ENCODE measurements around the gene NUP58.

NUP58 gene

GRCh38 chr13:25371158-25371874 lies 69.9 kb downstream of the NUP58 start:
- H2AFZ ChIP-seq (ENCODE audit: low read length): no peak overlapping the region
- no peaks in the 10 kb centered on the region for H3K79me2 ChIP-seq (ENCODE audit: insufficient read depth, low read length)
- H3K4me3 ChIP-seq (ENCODE audit: low read depth, low read length, poor library complexity, severe bottlenecking): no peak overlapping the region
- no peaks in the 10 kb centered on the region for H3F3A ChIP-seq (ENCODE audit: insufficient read depth, low read length)
- no peak overlapping the region for H3K4me2 ChIP-seq (ENCODE audit: low read length)
- H3K27ac ChIP-seq (ENCODE audit: low read depth, low read length, poor library complexity, severe bottlenecking): no peak overlapping the region
- H3K4me1 ChIP-seq (ENCODE audit: insufficient read depth, low read length, severe bottlenecking): no peaks in the 10 kb centered on the region
- no peaks in the 10 kb centered on the region for H3K9me2 ChIP-seq (ENCODE audit: low read depth, low read length)
- no peaks in the 10 kb centered on the region for H3K36me3 ChIP-seq (ENCODE audit: insufficient read depth, low read length)
- no peaks in the 10 kb centered on the region for H3K9me3 ChIP-seq (ENCODE audit: low read length)
- no peak overlapping the region for H3K9ac ChIP-seq (ENCODE audit: low read length)
- no peaks in the 10 kb centered on the region for H3K27me3 ChIP-seq (ENCODE audit: insufficient read depth, low read length)
- H4K20me1 ChIP-seq (ENCODE audit: insufficient read depth, low read length): no peaks in the 10 kb centered on the region
- TF ChIP-seq EZH2 (IDR thresholded peaks at IDR 0.05; ENCODE audit: borderline replicate concordance, low read length): no peak
- TF ChIP-seq CTCF (IDR thresholded peaks at IDR 0.05; ENCODE audit: low read length): no peak

DNA sequence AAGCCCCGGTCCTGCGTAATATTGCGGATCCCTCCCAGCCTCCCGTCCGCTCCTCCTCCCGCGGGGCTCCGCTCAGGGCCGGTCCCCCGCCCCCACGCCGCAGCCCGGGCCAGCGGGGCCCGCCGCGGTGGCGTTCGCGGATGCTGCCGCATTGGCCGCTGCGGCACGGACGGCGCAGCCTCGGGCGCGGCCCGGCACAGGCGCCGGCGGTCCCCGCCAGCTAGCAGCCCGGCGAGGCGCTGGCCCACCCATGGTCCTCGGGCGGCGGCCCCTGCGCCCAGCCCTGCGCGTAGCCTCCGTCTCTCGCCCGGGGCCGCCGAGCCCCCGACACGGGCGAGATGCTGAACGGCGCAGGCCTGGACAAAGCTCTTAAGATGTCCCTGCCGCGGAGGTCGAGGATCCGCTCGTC lies 70.5 kb downstream of the NUP58 start, which contains the start of gene ATP8A2:
Gene ATP8A2 (plus strand): TSS at position 100 of the 409 bp plus-strand sequence. CDS start 239 bp downstream, at position 339.
- H3K79me2 ChIP-seq (ENCODE audit: insufficient read depth, low read length): no peaks in the 10 kb centered on the region
- H3K9me3 ChIP-seq (ENCODE audit: low read length): no peaks in the 10 kb centered on the region
- H3K4me2 ChIP-seq (ENCODE audit: low read length): no peak within 1 kb of the TSS
- no peaks in the 10 kb centered on the region for H4K20me1 ChIP-seq (ENCODE audit: insufficient read depth, low read length)
- H3K9me2 ChIP-seq (ENCODE audit: low read depth, low read length): no peaks in the 10 kb centered on the region
- H3K9ac ChIP-seq (ENCODE audit: low read length): no peak within 1 kb of the TSS
- TF ChIP-seq EZH2 (IDR thresholded peaks at IDR 0.05; ENCODE audit: borderline replicate concordance, low read length): no peak
- no peak for TF ChIP-seq CTCF (IDR thresholded peaks at IDR 0.05; ENCODE audit: low read length)
- no peak within 1 kb of the TSS for H2AFZ ChIP-seq (ENCODE audit: low read length)
- H3F3A ChIP-seq (ENCODE audit: insufficient read depth, low read length): no peaks in the 10 kb centered on the region
- H3K4me3 ChIP-seq (ENCODE audit: low read depth, low read length, poor library complexity, severe bottlenecking): no peak within 1 kb of the TSS
- H3K27ac ChIP-seq (ENCODE audit: low read depth, low read length, poor library complexity, severe bottlenecking): no peak within 1 kb of the TSS
- H3K4me1 ChIP-seq (ENCODE audit: insufficient read depth, low read length, severe bottlenecking): no peaks in the 10 kb centered on the region
- H3K27me3 ChIP-seq (ENCODE audit: insufficient read depth, low read length): no peaks in the 10 kb centered on the region
- H3K36me3 ChIP-seq (ENCODE audit: insufficient read depth, low read length): no peaks in the 10 kb centered on the region

DNA sequence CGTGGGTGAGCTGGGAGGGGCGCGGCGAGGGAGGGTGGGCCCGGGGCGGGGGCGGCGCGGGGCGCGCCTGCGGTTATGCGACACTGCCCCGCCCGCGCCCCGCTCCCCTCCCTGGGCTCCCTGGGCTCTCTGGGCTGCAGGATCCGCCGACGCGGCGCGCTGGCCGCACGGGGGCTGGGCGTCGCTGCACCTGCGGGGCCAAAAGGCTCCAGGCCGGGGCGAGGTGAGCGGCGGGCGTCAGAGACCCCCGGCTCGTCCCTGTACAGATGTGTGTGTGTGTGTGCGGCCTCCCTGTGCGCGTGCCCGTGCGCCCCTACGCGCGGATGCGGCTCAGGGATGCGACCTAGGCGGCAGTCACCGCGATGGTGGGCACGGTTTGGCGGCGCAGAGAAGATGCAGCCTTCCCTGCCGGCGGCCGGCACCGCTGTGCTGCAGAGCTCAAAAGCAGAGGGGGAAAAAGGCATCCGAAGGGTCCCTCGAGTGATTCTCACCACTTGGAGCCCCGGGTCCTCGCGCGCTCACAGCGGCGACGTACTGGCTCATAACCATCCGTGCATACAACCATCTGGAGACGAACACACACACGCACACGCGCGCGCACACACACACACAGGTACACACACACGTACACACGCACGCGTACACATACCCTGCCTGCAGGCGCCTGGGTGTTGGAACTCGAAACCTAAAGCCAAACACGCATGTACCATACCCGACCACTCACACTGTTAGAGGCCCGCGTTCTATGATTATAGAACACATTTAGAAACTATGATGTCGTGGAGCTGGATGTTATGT lies 71.1 kb downstream of the NUP58 start:
- Histone ChIP-seq H3K9ac (ENCODE audit: low read length) (no peak overlapping the region), H3K4me3 (ENCODE audit: low read depth, low read length, poor library complexity, severe bottlenecking) (no peak overlapping the region), H3F3A (ENCODE audit: insufficient read depth, low read length) (no peaks in the 10 kb centered on the region), H3K27ac (ENCODE audit: low read depth, low read length, poor library complexity, severe bottlenecking) (no peak overlapping the region), H3K36me3 (ENCODE audit: insufficient read depth, low read length) (no peaks in the 10 kb centered on the region), H3K4me2 (ENCODE audit: low read length) (no peak overlapping the region), H2AFZ (ENCODE audit: low read length) (no peak overlapping the region), H4K20me1 (ENCODE audit: insufficient read depth, low read length) (no peaks in the 10 kb centered on the region), H3K4me1 (ENCODE audit: insufficient read depth, low read length, severe bottlenecking) (no peaks in the 10 kb centered on the region), H3K79me2 (ENCODE audit: insufficient read depth, low read length) (no peaks in the 10 kb centered on the region), H3K27me3 (ENCODE audit: insufficient read depth, low read length) (no peaks in the 10 kb centered on the region), H3K9me2 (ENCODE audit: low read depth, low read length) (no peaks in the 10 kb centered on the region), H3K9me3 (ENCODE audit: low read length) (no peaks in the 10 kb centered on the region)
- TF ChIP-seq EZH2 (IDR thresholded peaks at IDR 0.05; ENCODE audit: borderline replicate concordance, low read length) (no peak), CTCF (IDR thresholded peaks at IDR 0.05; ENCODE audit: low read length) (no peak)

All from OCI-LY1 (cell line).